Measurements from ENCODE around the gene CDH24.
A peak's percentile ranks its signal among the peaks of the same experiment; 100 is the strongest.

The CDH24 gene

GRCh38 chr14:23051141-23052057 is 5.9 kb downstream of the CDH24 start:
- TF ChIP-seq, protein P1, sequence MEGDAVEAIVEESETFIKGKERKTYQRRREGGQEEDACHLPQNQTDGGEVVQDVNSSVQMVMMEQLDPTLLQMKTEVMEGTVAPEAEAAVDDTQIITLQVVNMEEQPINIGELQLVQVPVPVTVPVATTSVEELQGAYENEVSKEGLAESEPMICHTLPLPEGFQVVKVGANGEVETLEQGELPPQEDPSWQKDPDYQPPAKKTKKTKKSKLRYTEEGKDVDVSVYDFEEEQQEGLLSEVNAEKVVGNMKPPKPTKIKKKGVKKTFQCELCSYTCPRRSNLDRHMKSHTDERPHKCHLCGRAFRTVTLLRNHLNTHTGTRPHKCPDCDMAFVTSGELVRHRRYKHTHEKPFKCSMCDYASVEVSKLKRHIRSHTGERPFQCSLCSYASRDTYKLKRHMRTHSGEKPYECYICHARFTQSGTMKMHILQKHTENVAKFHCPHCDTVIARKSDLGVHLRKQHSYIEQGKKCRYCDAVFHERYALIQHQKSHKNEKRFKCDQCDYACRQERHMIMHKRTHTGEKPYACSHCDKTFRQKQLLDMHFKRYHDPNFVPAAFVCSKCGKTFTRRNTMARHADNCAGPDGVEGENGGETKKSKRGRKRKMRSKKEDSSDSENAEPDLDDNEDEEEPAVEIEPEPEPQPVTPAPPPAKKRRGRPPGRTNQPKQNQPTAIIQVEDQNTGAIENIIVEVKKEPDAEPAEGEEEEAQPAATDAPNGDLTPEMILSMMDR (IDR thresholded peaks at IDR 0.05; ENCODE audit: low read depth, low read length), result no peak

DNA sequence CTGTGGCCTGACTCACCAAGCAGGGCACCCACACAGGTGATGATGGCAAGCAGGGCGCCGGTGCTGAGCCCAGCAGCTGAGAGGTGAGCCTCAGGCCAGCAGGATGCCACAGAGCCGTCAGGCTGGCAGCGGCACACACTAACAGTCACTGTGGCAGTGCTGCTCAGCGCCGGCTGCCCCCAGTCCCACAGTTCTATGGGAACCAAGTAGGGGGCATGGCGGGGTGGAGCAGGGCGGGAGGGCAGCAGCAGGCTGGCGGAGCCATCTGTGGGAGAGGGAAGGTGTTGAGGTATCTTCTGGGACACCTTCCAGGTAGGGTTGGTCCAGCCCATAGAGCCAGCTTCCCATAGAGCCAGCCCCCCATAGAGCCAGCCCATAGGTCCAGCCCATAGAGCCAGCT is 8.3 kb downstream of the CDH24 start:
- DNase-seq (ENCODE audit: low read depth in 2 of 2), result no peak
- no peak overlapping the region for H3K4me3 ChIP-seq (replicated peaks in 1 of 2; ENCODE audit: low read depth in 2 of 2, low read length in 2 of 2)
- TF ChIP-seq, protein P1 (IDR thresholded peaks at IDR 0.05; ENCODE audit: low read depth, low read length), result no peak

More at GRCh38 chr14:23051141-23052057, 5.9 kb downstream of the CDH24 start:
- no peak overlapping the region for H3K4me3 ChIP-seq (replicated peaks in 1 of 2; ENCODE audit: low read depth in 2 of 2, low read length in 2 of 2)
- DNase-seq (ENCODE audit: low read depth in 2 of 2), result no peak

DNA sequence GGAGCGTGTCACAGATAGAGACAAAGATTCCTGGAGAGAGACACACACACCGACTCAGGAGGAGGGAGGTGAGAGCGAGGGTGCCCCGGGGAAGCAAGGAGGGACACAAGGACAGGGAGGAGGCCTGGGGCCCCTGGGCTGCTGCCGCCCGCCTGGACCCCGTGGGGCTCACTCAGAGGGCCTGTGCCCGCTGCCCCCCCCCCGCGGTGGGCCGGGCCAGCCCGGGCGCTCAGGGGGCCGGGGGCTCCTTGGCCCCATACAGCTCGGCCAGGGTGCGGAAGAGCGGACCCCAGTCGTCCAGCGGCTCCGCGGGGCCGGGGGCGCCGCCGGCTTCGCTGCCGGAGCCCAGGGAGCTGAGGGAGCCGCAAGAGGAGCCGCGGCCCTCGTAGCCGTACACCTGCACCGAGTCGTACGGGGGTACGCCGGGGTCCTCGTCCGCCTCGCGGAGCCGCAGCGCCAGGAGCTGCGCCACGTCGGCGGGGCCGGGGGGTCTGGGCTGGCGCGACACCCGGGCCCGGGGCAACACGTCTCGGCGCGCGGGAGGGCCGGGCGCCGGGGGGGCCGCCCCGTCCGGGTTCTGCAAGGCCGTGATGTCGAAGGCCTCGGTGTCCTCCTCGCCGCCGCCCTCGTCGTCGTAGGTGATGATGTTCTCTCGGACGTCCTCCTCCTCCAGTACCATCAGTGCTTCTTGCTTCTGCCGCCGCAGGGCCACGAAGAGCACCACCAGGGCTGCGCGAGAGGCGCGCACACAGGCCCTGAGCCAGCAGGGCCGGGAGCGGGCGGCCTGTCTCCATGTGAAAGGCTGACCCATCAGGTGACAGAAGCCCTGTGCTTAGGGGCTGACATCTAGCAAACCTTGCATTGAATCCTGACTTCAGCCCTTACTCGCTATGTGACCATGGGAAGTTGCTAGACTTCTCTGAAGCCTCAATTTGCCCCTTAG is 9.3 kb downstream of the CDH24 start:
- no peak for DNase-seq (ENCODE audit: low read depth in 2 of 2)
- TF ChIP-seq, protein P1 (IDR thresholded peaks at IDR 0.05; ENCODE audit: low read depth, low read length), result no peak

DNA sequence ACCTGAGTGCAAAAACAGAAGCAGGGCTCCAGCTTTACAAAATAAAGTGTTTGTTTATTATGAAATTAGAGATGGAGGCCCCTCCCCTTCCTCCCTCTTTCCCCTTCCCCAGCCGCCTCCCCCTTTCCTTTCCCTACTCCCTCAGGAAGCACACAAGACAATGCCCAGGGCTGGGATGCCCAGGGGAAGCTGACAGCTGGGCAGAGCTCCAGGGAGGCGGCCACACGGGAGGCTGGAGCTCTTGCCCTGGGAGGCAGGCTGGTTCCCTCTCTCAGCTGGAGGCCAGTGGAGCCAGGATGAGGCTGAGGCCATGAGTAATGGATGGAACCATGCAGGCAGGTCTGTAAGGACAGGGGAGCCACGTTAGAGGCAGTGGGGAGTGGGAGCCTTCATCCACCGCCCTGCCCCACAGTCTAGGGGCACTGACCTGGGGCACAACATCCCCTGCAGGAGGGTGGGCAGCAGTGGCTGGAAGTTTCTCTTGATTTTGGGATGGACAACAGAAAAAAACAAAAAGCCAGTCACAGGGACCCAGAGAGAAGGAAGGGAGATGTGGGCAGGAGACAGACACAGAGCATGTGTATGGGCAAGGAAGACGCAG is 10.2 kb downstream of the CDH24 start:
- TF ChIP-seq, protein P1 (IDR thresholded peaks at IDR 0.05; ENCODE audit: low read depth, low read length), result no peak
- no peak overlapping the region for H3K4me3 ChIP-seq (replicated peaks in 1 of 2; ENCODE audit: low read depth in 2 of 2, low read length in 2 of 2)
- DNase-seq (ENCODE audit: low read depth in 2 of 2), result peak; percentile 44 to 71

More for the DNA sequence above, 9.3 kb downstream of the CDH24 start:
- no peak overlapping the region for H3K4me3 ChIP-seq (replicated peaks in 1 of 2; ENCODE audit: low read depth in 2 of 2, low read length in 2 of 2)

DNA sequence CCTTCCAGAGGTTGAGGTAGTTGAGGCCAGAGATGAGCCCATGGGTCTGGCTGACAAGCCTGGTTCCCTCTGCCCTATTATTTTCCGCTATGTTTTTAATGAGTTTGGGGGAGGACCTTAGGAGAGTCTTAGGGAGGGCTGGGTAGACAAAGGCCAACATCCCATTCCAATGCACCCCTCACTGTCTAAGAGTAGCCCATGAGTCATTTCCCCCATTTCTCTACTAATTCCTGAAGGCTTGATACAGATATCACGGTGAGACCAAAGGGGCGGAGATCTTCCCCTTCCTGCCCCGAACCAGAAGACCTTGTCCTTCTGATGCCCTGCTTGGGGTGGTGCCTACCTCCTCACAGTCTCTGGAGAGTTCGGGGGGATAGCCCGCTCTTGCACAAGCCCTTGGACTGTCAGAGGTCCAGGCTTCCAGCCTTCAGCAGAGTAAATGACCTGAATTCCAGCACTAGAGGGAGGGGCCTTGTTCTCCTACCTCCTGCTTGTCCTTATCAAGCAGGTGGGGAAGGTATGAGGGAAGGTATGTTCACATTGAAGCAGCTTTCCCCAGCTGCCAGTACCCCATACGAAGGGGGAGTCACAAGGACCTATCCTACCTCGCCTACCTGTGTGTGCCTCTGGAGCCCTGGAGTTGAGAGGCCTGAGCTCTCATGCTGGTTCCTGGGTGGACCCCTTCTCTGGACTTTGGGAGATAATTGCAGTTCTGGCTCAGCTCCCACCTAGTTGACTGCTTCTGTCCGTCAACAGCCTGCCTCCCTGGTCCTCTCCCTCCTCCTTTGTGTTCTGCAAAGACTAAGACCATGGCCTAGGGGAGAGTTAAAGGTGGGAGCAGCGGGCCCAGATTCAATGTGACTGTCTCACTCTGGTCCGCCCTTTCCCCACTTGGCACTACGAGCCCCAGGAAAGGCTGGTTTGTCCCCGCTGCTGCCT is 11.6 kb downstream of the CDH24 start:
- no peak overlapping the region for H3K4me3 ChIP-seq (replicated peaks in 1 of 2; ENCODE audit: low read depth in 2 of 2, low read length in 2 of 2)
- DNase-seq (ENCODE audit: low read depth in 2 of 2), result no peak
- TF ChIP-seq, protein P1 (IDR thresholded peaks at IDR 0.05; ENCODE audit: low read depth, low read length), result no peak

Data from cardiac fibroblast (primary cell).